GM18951 (cell line): ENCODE results near the gene CASP12.

Source experiments
- POLR2A ChIP-seq: IDR thresholded peaks from 4 replicates; pipeline ENCODE4 v1.6.1; 2011; ENCODE audit warnings: mild to moderate bottlenecking; ENCODE audit not compliant: insufficient read length, insufficient read depth; ENCODE audit errors: extremely low read depth
- in situ Hi-C: fragments of 300-500 bp; cut with MboI; formaldehyde crosslinking; loops from one replicate; pipeline ENCODE4 v1.12.0; 2022; ENCODE audit warnings: low sequenced_read_pairs, mixed read lengths, inconsistent platforms; ENCODE audit not compliant: unreplicated experiment

CASP12 gene

DNA sequence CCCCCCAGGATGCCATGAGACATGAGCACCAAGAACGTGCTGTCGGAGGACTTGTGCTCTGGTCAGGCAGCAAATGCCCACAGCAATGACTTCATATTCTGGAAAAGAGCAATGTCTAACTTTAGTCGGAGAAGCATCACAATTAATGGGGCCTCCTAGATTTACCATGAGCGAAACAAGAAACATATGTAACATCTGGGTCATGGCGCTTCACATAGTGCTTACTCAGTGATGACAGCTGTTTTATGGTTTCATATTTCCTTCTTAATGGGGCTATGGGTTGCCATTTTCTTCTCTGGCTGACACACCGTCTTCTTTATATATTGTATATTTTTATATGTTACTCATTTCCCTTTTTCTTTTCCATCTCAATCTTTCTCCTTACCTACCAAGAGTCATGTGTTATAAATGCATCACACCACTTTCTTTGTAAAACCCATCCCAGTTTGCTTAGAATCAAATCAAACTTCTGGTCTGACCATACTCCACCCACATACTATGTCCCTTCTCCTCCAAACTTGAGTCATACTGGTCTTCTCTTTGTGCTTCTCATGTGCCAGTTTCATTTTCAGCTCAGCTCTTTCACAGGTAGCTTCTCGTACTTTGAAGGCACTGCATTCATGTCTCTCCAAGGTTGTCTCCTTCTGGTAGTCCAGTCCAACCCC, 9.4 kb upstream of the CASP12 start:
- in situ Hi-C loops: no loop called here
- TF ChIP-seq POLR2A: no peak

GRCh38 chr11:104905271-104905670, 7.0 kb upstream of the CASP12 start:
- TF ChIP-seq POLR2A: no peak
- in situ Hi-C loops: no loop called here

DNA sequence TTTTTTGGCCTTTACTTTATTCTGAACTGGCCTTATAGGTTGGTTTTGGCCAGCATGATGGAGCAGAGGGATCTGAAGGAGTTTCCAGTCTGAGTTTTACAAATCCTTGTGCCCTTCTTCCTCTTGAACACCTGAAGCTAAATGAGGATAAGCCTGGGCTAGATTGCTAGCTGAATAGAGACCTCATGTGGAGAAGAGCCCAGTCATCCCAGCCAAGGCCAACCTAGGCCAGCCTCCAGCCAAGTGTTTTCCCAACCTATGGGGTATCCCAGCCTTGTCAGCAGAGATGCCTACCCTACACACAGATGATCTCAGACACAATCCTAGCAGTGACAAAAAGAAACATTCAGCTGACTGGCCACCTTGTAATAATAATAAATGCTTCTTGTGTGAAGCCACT, 966 bp upstream of the CASP12 start:
- in situ Hi-C loops: no loop called here
- TF ChIP-seq POLR2A: no peak

DNA sequence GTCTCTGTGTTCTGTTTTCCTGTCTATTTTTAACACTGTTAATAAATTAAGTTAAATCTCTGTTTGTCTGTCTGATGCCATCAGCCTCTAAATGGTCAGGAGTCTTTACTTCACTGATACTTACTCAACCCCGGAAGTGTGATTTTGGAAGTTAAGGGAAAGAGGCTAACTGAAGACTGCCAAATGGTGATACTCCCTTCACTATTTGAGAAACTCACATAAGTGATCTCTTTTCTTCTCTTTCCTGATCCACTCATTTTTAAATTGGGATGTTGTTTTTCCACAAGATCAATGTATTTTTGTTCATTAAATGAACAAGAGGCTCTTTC, 389 bp upstream of the CASP12 start:
- in situ Hi-C loops: no loop called here
- TF ChIP-seq POLR2A: no peak

GRCh38 chr11:104895634-104896033, 2.6 kb downstream of the CASP12 start:
- no peak for TF ChIP-seq POLR2A
- in situ Hi-C loops: no loop called here

- TF ChIP-seq POLR2A: no peak
- in situ Hi-C loops: no loop called here
Measured at GRCh38 chr11:104893876-104894275, 4.4 kb downstream of the CASP12 start.

GRCh38 chr11:104892723-104893511, 5.3 kb downstream of the CASP12 start:
- TF ChIP-seq POLR2A: no peak
- in situ Hi-C loops: no loop called here

DNA sequence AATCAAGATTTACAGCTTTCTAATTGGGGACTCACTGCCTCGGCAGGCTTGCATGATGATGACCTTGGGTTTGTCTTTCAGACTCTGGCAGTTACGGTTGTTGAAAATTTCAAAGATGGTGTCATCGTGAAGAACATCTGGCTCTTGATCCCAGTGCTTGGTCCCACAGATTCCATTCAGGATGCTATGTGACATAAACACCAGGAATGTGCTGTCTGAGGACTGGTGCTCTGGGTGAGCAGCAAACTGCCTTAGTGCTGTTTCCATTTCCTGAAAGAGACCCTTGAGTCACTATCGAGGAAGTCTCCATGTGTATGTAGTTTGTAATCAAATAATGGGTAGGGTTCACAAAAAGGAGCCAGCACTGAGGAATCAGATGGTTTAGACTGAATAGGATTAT, 7.1 kb downstream of the CASP12 start:
- in situ Hi-C loops: no loop called here
- no peak for TF ChIP-seq POLR2A

DNA sequence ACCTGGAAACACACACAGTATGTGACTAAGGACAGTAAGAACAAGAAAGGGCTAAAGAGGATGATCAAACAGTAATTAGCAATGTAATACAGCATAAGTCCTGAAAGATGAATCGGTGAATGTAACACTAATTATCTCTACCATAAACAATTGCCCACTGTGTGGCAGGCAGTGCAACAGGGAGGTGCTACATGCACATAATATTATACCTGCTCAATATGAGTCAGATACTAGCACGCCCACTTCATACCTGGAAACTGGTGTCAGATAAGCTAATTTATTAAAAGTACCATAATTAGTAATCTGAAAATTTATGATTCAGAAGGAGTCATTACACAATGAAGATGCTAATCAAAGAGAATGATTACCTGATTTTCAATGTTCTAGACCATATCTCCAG, 14.9 kb downstream of the CASP12 start:
- no peak for TF ChIP-seq POLR2A
- in situ Hi-C loops: no loop called here

- no peak for TF ChIP-seq POLR2A
- in situ Hi-C loops: no loop called here
Measured at GRCh38 chr11:104881117-104881794, 17.0 kb downstream of the CASP12 start.

DNA sequence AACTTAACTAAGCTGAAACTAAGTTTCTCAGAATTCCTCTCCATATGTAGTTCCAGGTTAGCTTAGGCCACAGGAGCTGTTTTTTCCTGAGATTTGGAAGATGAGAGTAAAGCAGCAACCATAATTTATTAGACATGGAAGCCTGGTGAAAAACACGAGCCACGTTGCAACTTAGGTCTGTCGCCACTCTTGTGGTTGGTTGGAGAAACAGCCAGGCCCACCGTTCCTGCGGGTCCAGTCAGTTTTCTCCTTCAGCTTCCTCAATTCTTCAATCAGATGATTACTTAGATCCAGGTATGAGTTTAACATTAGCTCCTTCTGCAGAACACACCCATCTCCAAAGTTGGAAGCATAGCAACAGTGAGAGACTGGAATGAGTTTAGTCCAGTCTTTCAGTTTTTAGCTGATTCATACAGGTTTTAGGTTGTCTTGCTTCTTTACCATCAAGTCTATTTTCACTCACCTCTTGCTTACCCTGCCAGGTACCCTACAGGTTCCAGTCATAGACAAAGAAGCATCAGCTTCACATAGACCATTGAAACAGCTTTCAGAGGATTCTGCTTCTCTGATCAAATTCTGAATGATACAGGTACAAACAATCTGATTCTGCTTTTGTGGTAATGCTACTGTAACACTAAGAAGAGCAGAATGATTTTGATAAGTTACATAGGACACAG, 18.6 kb downstream of the CASP12 start:
- TF ChIP-seq POLR2A: no peak
- in situ Hi-C loops: no loop called here

DNA sequence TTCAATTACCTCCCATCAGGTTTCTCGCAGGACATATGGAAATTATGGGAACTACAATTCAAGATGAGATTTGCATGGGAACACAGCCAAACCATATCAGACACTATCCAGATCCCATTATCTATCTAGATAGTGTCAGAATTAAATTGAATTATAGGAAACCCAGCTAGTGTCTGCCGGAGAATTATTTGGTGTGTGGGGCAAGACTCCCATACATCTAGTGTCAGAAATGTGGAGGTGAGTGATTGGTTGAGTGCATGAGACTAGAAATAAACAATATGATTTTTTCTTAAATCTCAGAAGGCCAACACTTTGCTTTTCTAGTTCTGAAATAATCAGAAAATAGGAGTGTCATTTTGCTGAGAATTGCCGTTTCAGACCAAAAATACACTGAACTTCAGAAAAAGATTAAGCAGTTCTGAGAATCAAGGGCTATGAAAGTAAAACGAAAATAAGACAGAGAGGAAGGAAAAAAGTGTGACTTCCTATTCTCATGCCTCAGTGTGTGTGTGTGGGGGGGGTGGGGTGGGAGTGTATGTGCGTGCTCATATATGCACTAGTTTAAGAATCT, 21.3 kb downstream of the CASP12 start:
- in situ Hi-C loops: no loop called here

DNA sequence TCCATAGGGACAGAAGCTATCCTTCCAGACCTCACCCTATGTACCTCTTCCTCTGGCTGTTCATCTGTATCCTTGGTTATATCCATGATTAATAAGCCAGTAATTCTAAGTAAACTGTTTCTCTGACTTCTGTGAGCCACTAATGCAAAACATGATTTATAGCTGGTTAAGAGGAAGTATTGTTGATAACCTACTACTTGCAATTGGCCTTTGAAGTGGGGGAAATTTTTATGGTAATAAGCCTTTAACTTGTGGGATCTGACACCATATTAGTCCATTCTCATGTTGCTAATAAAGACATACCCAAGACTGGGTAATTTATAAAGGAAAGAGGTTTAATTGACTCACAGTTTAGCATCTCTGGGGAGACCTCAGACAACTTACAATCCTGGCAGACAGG, 21.9 kb downstream of the CASP12 start:
- in situ Hi-C loops: no loop called here
- no peak for TF ChIP-seq POLR2A

More for the DNA sequence above, 21.3 kb downstream of the CASP12 start:
- no peak for TF ChIP-seq POLR2A
